Measurements from ENCODE around the gene DARS1. TPM values are rescaled to one million over a fixed set of nuclear protein-coding genes. Genes with fewer than 3 reads are reported as not detected.
A peak's percentile ranks its signal among the peaks of the same experiment; 100 is the strongest.

Gene DARS1
- total RNA-seq, 1 donor from 2014 or later = 82.9 TPM

- no peak for TF ChIP-seq CTCF (IDR thresholded peaks at IDR 0.05; ENCODE audit: unreplicated experiment)
- Mint-ChIP-seq H3K4me1 (ENCODE audit: unreplicated experiment) (peaks cover 64% of the 10 kb centered on the region), H3K27ac (ENCODE audit: unreplicated experiment) (peak overlapping the region; percentile 65), H3K4me3 (ENCODE audit: unreplicated experiment) (no peak overlapping the region), H3K27me3 (ENCODE audit: unreplicated experiment) (peaks cover 4% of the 10 kb centered on the region), H3K36me3 (ENCODE audit: low read depth, unreplicated experiment) (no peaks in the 10 kb centered on the region), H3K9me3 (ENCODE audit: unreplicated experiment) (no peaks in the 10 kb centered on the region)
- DNase-seq (ENCODE audit: low spot score) = no peak
These were observed 33.9 kb upstream of the DARS1 start for GRCh38 chr2:136019306-136019705.

GRCh38 chr2:136017786-136018185 lies 32.4 kb upstream of the DARS1 start:
- DNase-seq (ENCODE audit: low spot score) = no peak
- TF ChIP-seq CTCF (IDR thresholded peaks at IDR 0.05; ENCODE audit: unreplicated experiment) = no peak
- H3K36me3 Mint-ChIP-seq (ENCODE audit: low read depth, unreplicated experiment) = no peaks in the 10 kb centered on the region
- peaks cover 5% of the 10 kb centered on the region for H3K27me3 Mint-ChIP-seq (ENCODE audit: unreplicated experiment)
- H3K27ac Mint-ChIP-seq (ENCODE audit: unreplicated experiment) = no peak overlapping the region
- no peaks in the 10 kb centered on the region for H3K9me3 Mint-ChIP-seq (ENCODE audit: unreplicated experiment)
- H3K4me1 Mint-ChIP-seq (ENCODE audit: unreplicated experiment) = peaks cover 63% of the 10 kb centered on the region
- H3K4me3 Mint-ChIP-seq (ENCODE audit: unreplicated experiment) = no peak overlapping the region

- Mint-ChIP-seq H3K27ac (ENCODE audit: unreplicated experiment) (no peak overlapping the region), H3K27me3 (ENCODE audit: unreplicated experiment) (peaks cover 5% of the 10 kb centered on the region), H3K4me1 (ENCODE audit: unreplicated experiment) (peaks cover 65% of the 10 kb centered on the region), H3K4me3 (ENCODE audit: unreplicated experiment) (no peak overlapping the region), H3K9me3 (ENCODE audit: unreplicated experiment) (no peaks in the 10 kb centered on the region), H3K36me3 (ENCODE audit: low read depth, unreplicated experiment) (no peaks in the 10 kb centered on the region)
- TF ChIP-seq CTCF (IDR thresholded peaks at IDR 0.05; ENCODE audit: unreplicated experiment) = no peak
- DNase-seq (ENCODE audit: low spot score) = no peak
These were observed 31.4 kb upstream of the DARS1 start for GRCh38 chr2:136016836-136017235.

GRCh38 chr2:136016427-136016826 lies 31.0 kb upstream of the DARS1 start:
- no peaks in the 10 kb centered on the region for H3K36me3 Mint-ChIP-seq (ENCODE audit: low read depth, unreplicated experiment)
- H3K4me3 Mint-ChIP-seq (ENCODE audit: unreplicated experiment) = no peak overlapping the region
- no peak overlapping the region for H3K27ac Mint-ChIP-seq (ENCODE audit: unreplicated experiment)
- DNase-seq (ENCODE audit: low spot score) = no peak
- peaks cover 63% of the 10 kb centered on the region for H3K4me1 Mint-ChIP-seq (ENCODE audit: unreplicated experiment)
- no peak for TF ChIP-seq CTCF (IDR thresholded peaks at IDR 0.05; ENCODE audit: unreplicated experiment)
- H3K9me3 Mint-ChIP-seq (ENCODE audit: unreplicated experiment) = no peaks in the 10 kb centered on the region
- H3K27me3 Mint-ChIP-seq (ENCODE audit: unreplicated experiment) = peaks cover 5% of the 10 kb centered on the region

- no peak for DNase-seq (ENCODE audit: low spot score)
- no peak overlapping the region for H3K4me3 Mint-ChIP-seq (ENCODE audit: unreplicated experiment)
- no peak overlapping the region for H3K27ac Mint-ChIP-seq (ENCODE audit: unreplicated experiment)
- H3K4me1 Mint-ChIP-seq (ENCODE audit: unreplicated experiment) = peaks cover 56% of the 10 kb centered on the region
- H3K27me3 Mint-ChIP-seq (ENCODE audit: unreplicated experiment) = peaks cover 5% of the 10 kb centered on the region
- H3K9me3 Mint-ChIP-seq (ENCODE audit: unreplicated experiment) = no peaks in the 10 kb centered on the region
- no peaks in the 10 kb centered on the region for H3K36me3 Mint-ChIP-seq (ENCODE audit: low read depth, unreplicated experiment)
- no peak for TF ChIP-seq CTCF (IDR thresholded peaks at IDR 0.05; ENCODE audit: unreplicated experiment)
These were observed 30.3 kb upstream of the DARS1 start for GRCh38 chr2:136015699-136016098.

Data from endothelial cell (in vitro differentiated cells).